Right cardiac atrium (tissue), 5 donors: ENCODE measurements around the gene COP1. TPM values are rescaled to one million over a fixed set of nuclear protein-coding genes. Genes with fewer than 3 reads are reported as not detected.

Experiments
- ATAC-seq, 2 donors: fragments of 200-7000 bp; cut with Tn5 transposase; one replicate each; pipeline versions ENCODE4 v1.8.0 to v1.9.1; 2020; ENCODE audit warnings: moderate library complexity in 2 of 2, mild to moderate bottlenecking in 1 of 2
- DNase-seq, 3 donors: peaks; one replicate each; pipeline ENCODE4 v3.0.0-alpha.2; 2020
- H3K27ac ChIP-seq: one replicate; pipeline ENCODE4 v1.5.1; 2013; ENCODE audit warnings: mild to moderate bottlenecking, low read length, control low read depth, moderate library complexity
- H3K27me3 ChIP-seq: one replicate; pipeline ENCODE4 v1.6.1; 2013; ENCODE audit not compliant: control insufficient read depth, insufficient read depth
- H3K4me1 ChIP-seq: one replicate; pipeline ENCODE4 v1.6.1; 2013; ENCODE audit warnings: low read length; ENCODE audit not compliant: control insufficient read depth, insufficient read depth
- H3K4me3 ChIP-seq: one replicate; pipeline ENCODE4 v1.5.1; 2013; ENCODE audit warnings: low read length, control low read depth
- H3K9me3 ChIP-seq: one replicate; pipeline ENCODE4 v1.6.1; 2013; ENCODE audit warnings: low read length; ENCODE audit not compliant: control insufficient read depth
- WGBS: extraction: QIAGEN DNeasy Blood & Tissue Kit; methylation state at CpG from one replicate; pipeline ENCODE4 v1.1.7; 2013; 5-methylcytosine and 5-hydroxymethylcytosine counted together
- intact Hi-C, 4 donors: fragments of 100-400 bp; cut with DNase I; formaldehyde crosslinking; loops; one replicate each; pipeline versions ENCODE4 v1.11.0 to v1.14.0; 2022 to 2023
- polyA plus RNA-seq: library from polyadenylated mRNA; stranded (reverse); fragments of 200-250 nt; gene quantifications from one replicate; pipeline ENCODE4 v1.2.3, GENCODE V29; 2013
- total RNA-seq, 4 donors: library from RNA; stranded (reverse); fragmentation: NEBNext Ultra II Directional; extraction: Animal tissue kit (Norgen Biotek cat#: 25700); gene quantifications; one replicate each; pipeline ENCODE4 v1.2.1, GENCODE V29; 2021
- donor health status: healthy with polysubstance abuse.
- donor health status: DM: no; HTN: yes; CAD: no.
- donor health status: DM: no; HTN: no; CAD: no.
- donor health status: DM: no; HTN: yes; CAD: no; lungs with severe emphysema.
- donor health status: DM: yes; HTN: yes; CAD: no.

Gene COP1
- total and polyA plus RNA-seq, 5 donors: 23.1 to 26.0 (median 23.3) TPM

DNA sequence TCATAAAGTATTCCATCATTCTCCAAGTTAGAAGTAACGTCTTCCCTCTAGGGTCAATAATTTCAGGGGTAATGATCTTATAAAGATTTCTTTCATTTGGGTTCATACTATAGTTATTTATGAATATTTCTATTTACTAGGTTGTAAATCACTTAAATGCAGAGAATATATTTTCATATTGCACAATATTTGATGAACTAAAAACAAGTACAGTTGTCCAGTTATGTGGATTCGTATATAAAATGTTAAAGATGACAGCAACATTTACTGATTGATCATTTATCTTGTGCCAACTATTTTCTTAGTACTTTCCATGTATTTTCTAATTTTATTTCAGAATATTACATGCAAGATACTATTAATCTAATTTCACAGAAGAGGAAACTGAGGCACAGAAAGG, 243.3 kb downstream of the COP1 start:
- no peak for ATAC-seq
- Histone ChIP-seq H3K4me1 (no peaks in the 10 kb centered on the region), H3K27me3 (no peaks in the 10 kb centered on the region), H3K4me3 (no peak overlapping the region), H3K9me3 (no peaks in the 10 kb centered on the region), H3K27ac (no peak overlapping the region)
- DNase-seq: no peak
- 97% methylated on average over 2 of the region's 2 CpGs for WGBS
- intact Hi-C loops: no loop called here

DNA sequence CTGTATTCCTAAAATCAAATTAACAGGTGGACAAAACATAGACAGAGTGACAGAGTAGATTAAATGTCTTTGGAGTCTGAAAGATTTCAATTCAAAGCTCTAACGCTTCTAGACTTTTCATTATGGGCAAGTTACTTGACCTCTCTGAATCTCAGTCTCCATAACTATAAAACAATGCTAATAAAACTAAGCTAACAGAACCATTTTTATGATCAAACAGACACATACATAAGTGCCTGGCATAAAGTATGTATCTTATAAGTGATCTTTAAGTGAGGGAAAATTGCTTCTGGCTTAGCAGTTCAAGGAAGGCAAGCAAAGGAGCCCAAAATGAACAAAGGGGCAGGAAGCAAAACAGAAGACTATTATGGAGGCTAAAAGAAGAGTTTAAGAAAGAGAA, 246.9 kb downstream of the COP1 start:
- no peaks in the 10 kb centered on the region for H3K4me1 ChIP-seq
- intact Hi-C loops: no loop called here
- H3K27ac ChIP-seq: no peak overlapping the region
- DNase-seq: no peak
- ATAC-seq: no peak
- no peaks in the 10 kb centered on the region for H3K27me3 ChIP-seq
- no peaks in the 10 kb centered on the region for H3K9me3 ChIP-seq
- no peak overlapping the region for H3K4me3 ChIP-seq
- 99% methylated on average over 1 of the region's 1 CpG for WGBS

DNA sequence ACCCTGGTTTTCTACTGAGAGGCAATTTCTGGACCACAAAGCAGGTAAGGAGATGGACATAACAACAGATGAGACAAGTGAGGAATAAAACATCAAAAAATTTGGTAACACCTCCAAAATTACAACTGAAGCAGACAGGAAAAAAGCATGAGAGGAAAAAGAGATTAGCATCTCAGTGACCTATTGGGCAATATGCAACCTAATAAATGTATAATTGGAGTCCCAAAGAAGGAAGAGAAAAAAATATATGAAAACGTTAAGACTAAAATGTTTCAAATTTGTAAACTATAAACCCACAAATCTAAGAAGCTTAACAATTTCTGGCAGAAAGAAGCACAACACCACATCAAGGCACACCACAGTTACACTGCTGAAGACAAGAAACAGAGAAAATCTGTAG, 255.5 kb downstream of the COP1 start:
- Histone ChIP-seq H3K27ac (no peak overlapping the region), H3K9me3 (no peaks in the 10 kb centered on the region), H3K4me1 (no peaks in the 10 kb centered on the region), H3K27me3 (no peaks in the 10 kb centered on the region), H3K4me3 (no peak overlapping the region)
- WGBS: 96% methylated on average over 1 of the region's 1 CpG
- DNase-seq (no peak), ATAC-seq (no peak)
- intact Hi-C loops: no loop called here

DNA sequence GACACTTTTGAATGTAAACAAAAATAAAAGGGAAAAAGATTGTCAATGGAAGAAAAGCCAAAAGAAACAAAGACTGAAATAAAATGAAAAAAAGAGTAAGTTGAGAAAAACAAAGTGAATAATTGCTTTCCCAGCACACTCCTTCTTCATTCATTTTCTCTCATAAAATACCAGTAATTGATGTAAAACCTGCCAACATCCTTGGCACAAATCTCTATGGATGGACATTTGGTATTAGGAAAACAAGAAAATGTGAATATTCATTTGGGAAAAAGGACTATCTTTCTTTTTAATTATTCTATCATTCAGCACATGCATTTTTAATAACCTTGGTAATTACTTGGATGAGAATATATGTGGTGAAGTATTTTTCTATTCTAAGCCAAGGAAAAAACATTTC, 259.3 kb downstream of the COP1 start:
- H3K9me3 ChIP-seq: no peaks in the 10 kb centered on the region
- no peaks in the 10 kb centered on the region for H3K4me1 ChIP-seq
- intact Hi-C loops: no loop called here
- no peak for DNase-seq
- H3K27me3 ChIP-seq: no peaks in the 10 kb centered on the region
- no peak for ATAC-seq
- H3K27ac ChIP-seq: no peak overlapping the region
- H3K4me3 ChIP-seq: no peak overlapping the region

DNA sequence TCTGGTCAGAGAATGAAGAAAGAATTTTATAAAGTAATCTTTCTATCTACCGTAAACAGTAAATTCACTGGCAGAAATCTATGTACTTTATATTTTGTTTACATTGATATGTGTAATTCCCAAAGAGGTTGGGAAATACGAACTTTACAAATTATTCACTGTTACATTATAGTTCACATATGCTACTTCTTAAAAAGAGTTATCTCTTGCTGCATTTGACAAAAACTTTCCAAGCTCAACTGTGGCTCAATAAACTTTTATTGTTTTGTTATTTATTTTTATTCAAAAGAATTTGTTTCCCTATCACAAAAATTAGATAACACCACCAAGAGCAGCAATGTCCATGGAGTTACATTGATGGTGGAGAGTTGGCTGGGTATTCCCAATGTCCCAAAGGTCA, 262.5 kb downstream of the COP1 start:
- Histone ChIP-seq H3K4me3 (no peak overlapping the region), H3K27ac (no peak overlapping the region), H3K27me3 (no peaks in the 10 kb centered on the region), H3K9me3 (no peaks in the 10 kb centered on the region), H3K4me1 (no peaks in the 10 kb centered on the region)
- 93% methylated on average over 2 of the region's 2 CpGs for WGBS
- DNase-seq (no peak), ATAC-seq (no peak)
- intact Hi-C loops: no loop called here

DNA sequence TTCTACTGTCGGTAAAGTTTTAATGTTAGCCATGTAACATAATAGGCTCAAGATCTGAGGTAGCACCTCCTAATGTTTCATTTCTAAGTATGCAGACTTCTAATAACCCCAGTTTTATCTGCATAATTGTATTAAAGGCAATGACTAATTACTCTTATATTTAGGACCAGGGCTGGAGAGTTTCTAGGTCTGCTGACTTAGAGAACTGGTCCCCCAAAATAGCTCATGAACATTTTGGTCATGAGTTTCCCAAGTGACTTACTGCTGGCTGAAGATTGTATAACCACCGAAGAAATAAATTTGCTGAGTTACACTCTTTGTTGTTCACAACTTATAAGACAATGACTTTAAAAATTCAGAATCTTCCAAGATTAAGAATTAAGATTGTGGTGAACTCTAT, 265.9 kb downstream of the COP1 start:
- DNase-seq (no peak), ATAC-seq (no peak)
- 85% methylated on average over 2 of the region's 2 CpGs for WGBS
- intact Hi-C loops: no loop called here
- no peaks in the 10 kb centered on the region for H3K9me3 ChIP-seq
- H3K4me3 ChIP-seq: no peak overlapping the region
- H3K27me3 ChIP-seq: no peaks in the 10 kb centered on the region
- H3K4me1 ChIP-seq: no peaks in the 10 kb centered on the region
- H3K27ac ChIP-seq: no peak overlapping the region

DNA sequence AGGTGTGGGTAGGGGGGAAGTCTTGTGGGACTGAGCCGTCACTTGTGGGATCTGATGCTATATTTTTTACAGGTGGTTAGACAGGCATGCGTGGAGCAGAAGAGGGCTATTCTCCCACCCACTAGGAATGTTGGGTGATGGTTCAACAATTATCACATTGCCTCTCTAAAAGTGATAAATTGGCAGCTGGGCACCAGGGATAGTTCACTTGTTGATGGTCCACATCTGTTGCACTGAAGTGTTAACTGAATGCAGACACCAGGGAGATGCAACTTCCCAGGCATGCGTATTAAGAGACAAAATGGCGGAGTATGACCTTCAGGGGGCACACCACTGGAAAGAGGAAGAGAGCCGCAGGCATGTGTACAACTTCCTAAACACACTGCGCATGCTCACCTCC, 270.4 kb downstream of the COP1 start:
- Histone ChIP-seq H3K4me3 (no peak overlapping the region), H3K4me1 (no peaks in the 10 kb centered on the region), H3K27me3 (no peaks in the 10 kb centered on the region), H3K9me3 (no peaks in the 10 kb centered on the region), H3K27ac (no peak overlapping the region)
- 97% methylated on average over 6 of the region's 6 CpGs for WGBS
- intact Hi-C loops: no loop called here
- DNase-seq (no peak), ATAC-seq (no peak)

DNA sequence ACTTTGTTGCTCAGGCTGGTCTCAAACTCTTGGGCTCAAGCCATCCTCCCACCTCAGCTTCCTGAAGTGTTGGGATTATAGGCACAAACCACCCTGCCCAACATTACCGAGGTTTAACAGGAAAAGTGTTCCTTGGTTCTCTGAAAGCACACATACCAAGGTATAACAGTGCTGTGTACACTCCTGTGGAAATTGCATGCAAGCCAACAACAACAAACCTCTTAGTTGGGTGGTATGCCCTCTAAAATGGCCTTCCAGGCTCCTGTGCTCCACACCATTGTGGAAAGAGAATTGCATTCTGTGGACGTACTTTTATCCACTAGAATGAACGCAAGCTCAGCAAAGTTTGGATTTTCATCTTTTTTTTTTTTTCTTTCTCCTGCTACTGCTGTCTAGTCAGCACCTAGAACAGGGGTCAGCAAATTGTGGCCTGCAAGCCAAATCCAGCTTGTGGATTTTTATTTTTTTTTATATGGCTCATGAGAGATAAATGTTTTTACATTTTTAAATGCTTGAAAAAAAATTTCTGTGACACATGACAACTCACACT, 271.4 kb downstream of the COP1 start:
- Histone ChIP-seq H3K4me3 (no peak overlapping the region), H3K9me3 (no peaks in the 10 kb centered on the region), H3K4me1 (no peaks in the 10 kb centered on the region), H3K27ac (no peak overlapping the region), H3K27me3 (no peaks in the 10 kb centered on the region)
- intact Hi-C loops: no loop called here
- WGBS: 57% methylated on average over 3 of the region's 3 CpGs
- ATAC-seq (no peak), DNase-seq (no peak)

DNA sequence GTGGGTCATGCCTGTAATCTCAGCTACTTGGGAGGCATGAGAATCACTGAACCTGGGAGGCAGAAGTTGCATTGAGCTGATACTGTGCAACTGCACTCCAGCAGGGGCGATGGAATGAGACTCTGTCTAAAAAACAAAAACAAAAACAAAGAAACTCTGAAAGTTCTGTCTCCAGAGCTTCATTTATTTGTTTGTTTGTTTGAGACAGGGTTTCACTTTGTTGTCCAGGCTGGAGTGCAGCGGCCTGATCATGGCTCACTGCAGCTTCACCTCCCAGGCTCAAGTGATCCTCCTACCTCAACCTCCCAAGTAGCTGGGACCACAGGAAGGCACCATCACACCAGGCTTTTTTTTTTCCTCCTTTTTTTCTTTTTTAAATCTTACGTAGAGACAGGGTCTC, 271.9 kb downstream of the COP1 start:
- Histone ChIP-seq H3K4me1 (no peaks in the 10 kb centered on the region), H3K9me3 (no peaks in the 10 kb centered on the region), H3K27me3 (no peaks in the 10 kb centered on the region), H3K4me3 (no peak overlapping the region), H3K27ac (no peak overlapping the region)
- intact Hi-C loops: no loop called here
- DNase-seq: no peak
- ATAC-seq: no peak
- WGBS: 91% methylated on average over 3 of the region's 3 CpGs

DNA sequence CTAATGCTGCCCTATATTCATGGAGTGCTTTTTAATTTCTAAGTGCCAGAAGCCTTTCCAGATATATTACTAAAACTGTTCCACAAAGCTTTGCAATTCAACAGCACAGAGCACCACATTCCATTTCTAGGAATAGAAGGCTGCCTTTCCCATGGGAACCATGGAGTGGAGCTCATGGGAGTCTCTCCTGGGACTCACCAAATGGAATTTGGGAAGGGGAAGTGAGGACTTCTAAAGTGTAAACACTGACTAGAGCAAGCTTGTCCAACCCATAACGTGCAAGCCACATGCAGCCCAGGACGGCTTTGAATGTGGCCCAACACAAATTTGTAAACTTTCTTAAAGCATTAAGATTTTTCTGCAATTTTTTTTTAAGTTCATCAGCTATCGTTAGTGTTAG, 273.3 kb downstream of the COP1 start:
- no peak for ATAC-seq

DNA sequence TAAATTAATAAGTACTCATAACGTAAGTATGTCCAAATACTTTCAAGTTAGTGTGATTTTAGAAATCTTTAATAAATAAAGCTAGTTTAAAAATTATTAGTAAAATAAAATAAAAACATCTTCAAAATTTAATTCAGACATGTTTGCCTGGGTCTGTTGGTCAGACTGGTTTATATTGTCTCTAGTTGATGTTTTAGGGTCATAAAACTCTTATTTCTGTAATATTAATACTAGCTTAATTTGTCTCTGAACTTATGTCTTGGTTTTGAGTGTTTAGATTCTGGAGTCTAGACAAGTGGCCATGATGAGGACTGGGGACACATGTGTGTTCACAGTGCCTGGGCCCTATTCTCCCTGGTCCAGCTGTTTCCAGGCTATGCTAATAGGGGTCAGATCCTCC, 279.1 kb downstream of the COP1 start:
- DNase-seq: no peak
- intact Hi-C loops: no loop called here
- Histone ChIP-seq H3K4me1 (no peaks in the 10 kb centered on the region), H3K27ac (no peak overlapping the region), H3K4me3 (no peak overlapping the region), H3K27me3 (no peaks in the 10 kb centered on the region), H3K9me3 (peaks cover 4% of the 10 kb centered on the region)
- WGBS: 99% methylated on average over 1 of the region's 1 CpG
- ATAC-seq: no peak

More for the DNA sequence above, 273.3 kb downstream of the COP1 start:
- Histone ChIP-seq H3K27ac (no peak overlapping the region), H3K27me3 (no peaks in the 10 kb centered on the region), H3K4me1 (no peaks in the 10 kb centered on the region), H3K4me3 (no peak overlapping the region), H3K9me3 (peaks cover 2% of the 10 kb centered on the region)
- DNase-seq: no peak
- 77% methylated on average over 3 of the region's 3 CpGs for WGBS
- intact Hi-C loops: no loop called here

DNA sequence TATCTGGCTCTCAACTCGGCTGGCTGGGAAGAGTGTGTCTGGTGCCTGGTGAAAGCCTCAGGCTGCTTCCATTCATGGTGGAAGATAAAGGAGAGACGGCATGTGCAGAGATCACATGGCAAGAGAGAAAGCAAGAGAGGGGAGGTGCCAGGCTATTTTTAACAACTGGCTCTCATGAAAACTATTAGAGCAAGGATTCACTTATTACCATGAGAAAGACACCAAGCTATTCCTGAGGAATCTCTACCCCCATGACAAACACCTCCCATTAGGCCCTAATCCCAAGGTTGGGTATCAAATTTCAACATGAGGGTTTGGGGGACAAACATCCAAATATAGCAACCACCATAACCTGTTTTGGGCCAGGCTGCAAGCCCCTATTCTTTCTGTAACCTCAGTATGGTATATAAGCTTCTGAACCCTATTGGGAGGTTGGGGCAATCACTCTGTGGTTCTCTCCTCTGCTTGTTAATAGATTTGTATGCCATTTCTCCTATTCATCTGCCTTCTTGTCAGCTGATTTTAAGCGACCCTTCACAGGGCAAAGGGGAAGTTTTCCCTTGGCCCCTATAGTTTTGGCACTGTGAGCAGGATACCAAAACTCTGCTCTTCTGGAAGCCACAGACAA, 284.7 kb downstream of the COP1 start:
- H3K4me3 ChIP-seq: no peak overlapping the region
- DNase-seq (no peak), ATAC-seq (no peak)
- H3K27ac ChIP-seq: no peak overlapping the region
- H3K27me3 ChIP-seq: no peaks in the 10 kb centered on the region
- H3K9me3 ChIP-seq: no peaks in the 10 kb centered on the region
- H3K4me1 ChIP-seq: no peaks in the 10 kb centered on the region
- 53% methylated on average over 3 of the region's 3 CpGs for WGBS
- intact Hi-C loops: no loop called here
